Activated CD4-positive, alpha-beta T cell treated with anti-CD3 and anti-CD28 coated beads, Interleukin-2, amount 50 U/mL, for 48 hours (primary cell): ENCODE measurements around the gene GALNT9.
A peak's percentile ranks its signal among the peaks of the same experiment; 100 is the strongest.

Source experiments
- DNase-seq, 2 experiments: peaks; one replicate each; pipeline ENCODE4 v3.0.0-alpha.2; 2020

GALNT9 gene

GRCh38 chr12:132179431-132180362 is 149.7 kb downstream of the GALNT9 start:
- no peak for DNase-seq

GRCh38 chr12:132178801-132179401 is 150.5 kb downstream of the GALNT9 start:
- DNase-seq: peak; percentile 54 to 64

GRCh38 chr12:132178316-132178715 is 151.1 kb downstream of the GALNT9 start:
- no peak for DNase-seq

- no peak for DNase-seq
Measured at GRCh38 chr12:132176920-132177551, 152.4 kb downstream of the GALNT9 start.

GRCh38 chr12:132176385-132176919 is 152.9 kb downstream of the GALNT9 start:
- no peak for DNase-seq

- no peak for DNase-seq
Measured at GRCh38 chr12:132175496-132176384, 153.6 kb downstream of the GALNT9 start.

GRCh38 chr12:132174839-132175490 is 154.4 kb downstream of the GALNT9 start:
- no peak for DNase-seq

GRCh38 chr12:132174015-132174838 is 155.2 kb downstream of the GALNT9 start:
- no peak for DNase-seq

- no peak for DNase-seq
Measured at GRCh38 chr12:132173135-132174014, 156.0 kb downstream of the GALNT9 start.

- no peak for DNase-seq
Measured at GRCh38 chr12:132172619-132173018, 156.8 kb downstream of the GALNT9 start.

GRCh38 chr12:132171968-132172521 is 157.3 kb downstream of the GALNT9 start:
- no peak for DNase-seq

GRCh38 chr12:132171293-132171967 is 158.0 kb downstream of the GALNT9 start:
- no peak for DNase-seq

GRCh38 chr12:132170637-132171292 is 158.6 kb downstream of the GALNT9 start:
- DNase-seq: no peak

- DNase-seq: no peak
Measured at GRCh38 chr12:132170094-132170636, 159.2 kb downstream of the GALNT9 start.

- DNase-seq: no peak
Measured at GRCh38 chr12:132169376-132169775, 160.0 kb downstream of the GALNT9 start.

- DNase-seq: no peak
Measured at GRCh38 chr12:132168311-132169031, 160.9 kb downstream of the GALNT9 start.

GRCh38 chr12:132167611-132168310 is 161.6 kb downstream of the GALNT9 start:
- peak in 1 of 2 experiments; percentile 51 for DNase-seq
